OCI-LY7 (cell line): Measurements from ENCODE around the gene TPRN.

ENCODE experiments used
- CTCF ChIP-seq: fragments of 200-600 bp; sonication (generic); conservative IDR thresholded peaks from 2 replicates; pipeline ENCODE4 v1.5.1; 2014; ENCODE audit warnings: mild to moderate bottlenecking, antibody characterized with exemption, low read length, moderate library complexity, mixed read lengths
- EZH2phosphoT487 ChIP-seq: fragments of 200-600 bp; sonication (generic); IDR thresholded peaks from 2 replicates; pipeline ENCODE4 v1.6.1; 2018; ENCODE audit warnings: low read depth, borderline replicate concordance, mild to moderate bottlenecking, mixed run types, antibody characterized with exemption, low read length, moderate library complexity, mixed read lengths

- TF ChIP-seq CTCF, result peak; percentile 96
- TF ChIP-seq EZH2phosphoT487, result no peak
Measured at GRCh38 chr9:137227054-137227852, 26.7 kb upstream of the TPRN start, which contains the start of gene RNF224.
